SK-N-SH treated with all-trans-retinoic acid at 6 μM for 48 hours (cell line): Measurements from ENCODE around the gene SCGB3A1.

Source experiments
- ATAC-seq: fragments of 200-7000 bp; cut with Tn5 transposase; 3 replicates; pipeline ENCODE4 v1.9.1; 2020; ENCODE audit warnings: mild to moderate bottlenecking, moderate library complexity
- ARNTL ChIP-seq: fragments of 450-650 bp; formaldehyde crosslinking; IDR thresholded peaks from 2 replicates; pipeline ENCODE4 v1.5.0; 2020; ENCODE audit warnings: low read depth, mild to moderate bottlenecking, moderate library complexity, borderline replicate concordance
- CSDC2 ChIP-seq: fragments of 250-450 bp; sonication (Bioruptor Pico); IDR thresholded peaks from 2 replicates; pipeline ENCODE4 v1.5.0; 2020; ENCODE audit warnings: mild to moderate bottlenecking, moderate library complexity
- ESRRG ChIP-seq: fragments of 250-450 bp; sonication (Bioruptor Pico); IDR thresholded peaks from 2 replicates; pipeline ENCODE4 v1.6.1; 2021; ENCODE audit warnings: mild to moderate bottlenecking
- GLIS3 ChIP-seq: fragments of 250-450 bp; sonication (Bioruptor Pico); IDR thresholded peaks from 2 replicates; pipeline ENCODE4 v1.5.0; 2020; ENCODE audit warnings: mild to moderate bottlenecking, moderate library complexity
- ISL1 ChIP-seq: fragments of 250-450 bp; sonication (Bioruptor Pico); IDR thresholded peaks from 2 replicates; pipeline ENCODE4 v2.1.2; 2022; ENCODE audit warnings: mild to moderate bottlenecking, moderate library complexity
- OSR1 ChIP-seq: fragments of 250-450 bp; sonication (Bioruptor Pico); IDR thresholded peaks from 2 replicates; pipeline ENCODE4 v1.8.0; 2022; ENCODE audit warnings: moderate library complexity, mild to moderate bottlenecking, inconsistent platforms
- PPARA ChIP-seq: fragments of 250-450 bp; sonication (Bioruptor Pico); IDR thresholded peaks from 2 replicates; pipeline ENCODE4 v1.5.0; 2020; ENCODE audit warnings: mild to moderate bottlenecking, borderline replicate concordance
- RARB ChIP-seq: fragments of 250-450 bp; sonication (Bioruptor Pico); IDR thresholded peaks from 2 replicates; pipeline ENCODE4 v1.8.0; 2021; ENCODE audit warnings: mild to moderate bottlenecking, moderate library complexity
- SNAI2 ChIP-seq: fragments of 250-450 bp; sonication (Bioruptor Pico); IDR thresholded peaks from 2 replicates; pipeline ENCODE4 v1.5.0; 2020; ENCODE audit warnings: mild to moderate bottlenecking, moderate library complexity
- TCF4 ChIP-seq: fragments of 250-450 bp; sonication (Bioruptor Pico); IDR thresholded peaks from 2 replicates; pipeline ENCODE4 v1.8.0; 2021; ENCODE audit warnings: mild to moderate bottlenecking, moderate library complexity, borderline replicate concordance
- TOX ChIP-seq: fragments of 250-450 bp; sonication (Bioruptor Pico); IDR thresholded peaks from 2 replicates; pipeline ENCODE4 v1.8.0; 2021; ENCODE audit warnings: mild to moderate bottlenecking, moderate library complexity, borderline replicate concordance
- ZC3H10 ChIP-seq: fragments of 250-450 bp; sonication (Bioruptor Pico); IDR thresholded peaks from 2 replicates; pipeline ENCODE4 v1.5.1; 2021; ENCODE audit warnings: mild to moderate bottlenecking, moderate library complexity
- ZFP3 ChIP-seq: fragments of 250-450 bp; sonication (Bioruptor Pico); IDR thresholded peaks from 2 replicates; pipeline ENCODE4 v1.5.0; 2020; ENCODE audit warnings: mild to moderate bottlenecking, moderate library complexity
- ZFP30 ChIP-seq: fragments of 450-650 bp; formaldehyde crosslinking; IDR thresholded peaks from 2 replicates; pipeline ENCODE4 v1.5.0; 2022; ENCODE audit warnings: mild to moderate bottlenecking, moderate library complexity
- ZNF565 ChIP-seq: fragments of 450-650 bp; formaldehyde crosslinking; conservative IDR thresholded peaks from 2 replicates; pipeline ENCODE4 v1.5.0; 2020; ENCODE audit warnings: low read depth, mild to moderate bottlenecking, moderate library complexity
- ZNF70 ChIP-seq: fragments of 450-650 bp; formaldehyde crosslinking; IDR thresholded peaks from 2 replicates; pipeline ENCODE4 v1.5.0; 2020; ENCODE audit warnings: mild to moderate bottlenecking, moderate library complexity
- ZNF8 ChIP-seq: fragments of 450-650 bp; formaldehyde crosslinking; IDR thresholded peaks from 2 replicates; pipeline ENCODE4 v1.5.0; 2020; ENCODE audit warnings: mild to moderate bottlenecking, moderate library complexity
- TF ChIP-seq, protein P1 (sequence below): fragments of 250-450 bp; sonication (Bioruptor Pico); IDR thresholded peaks from 2 replicates; pipeline ENCODE4 v1.5.1; 2020; ENCODE audit warnings: low read depth, mild to moderate bottlenecking, moderate library complexity
- TF ChIP-seq, protein P2 (sequence below): fragments of 250-450 bp; sonication (Bioruptor Pico); IDR thresholded peaks from 2 replicates; pipeline ENCODE4 v1.8.0; 2021; ENCODE audit warnings: low read depth, mild to moderate bottlenecking, moderate library complexity, borderline replicate concordance
- TF ChIP-seq, protein P3 (sequence below): fragments of 250-450 bp; sonication (Bioruptor Pico); IDR thresholded peaks from 2 replicates; pipeline ENCODE4 v1.5.1; 2021; ENCODE audit warnings: mild to moderate bottlenecking, moderate library complexity
- TF ChIP-seq, protein P4 (sequence below): fragments of 250-450 bp; sonication (Bioruptor Pico); IDR thresholded peaks from 2 replicates; pipeline ENCODE4 v1.5.0; 2020; ENCODE audit warnings: mild to moderate bottlenecking, moderate library complexity
- TF ChIP-seq, protein P5 (sequence below): fragments of 250-450 bp; sonication (Bioruptor Pico); IDR thresholded peaks from 2 replicates; pipeline ENCODE4 v1.8.0; 2020; ENCODE audit warnings: mild to moderate bottlenecking, moderate library complexity, borderline replicate concordance

SCGB3A1 gene

DNA sequence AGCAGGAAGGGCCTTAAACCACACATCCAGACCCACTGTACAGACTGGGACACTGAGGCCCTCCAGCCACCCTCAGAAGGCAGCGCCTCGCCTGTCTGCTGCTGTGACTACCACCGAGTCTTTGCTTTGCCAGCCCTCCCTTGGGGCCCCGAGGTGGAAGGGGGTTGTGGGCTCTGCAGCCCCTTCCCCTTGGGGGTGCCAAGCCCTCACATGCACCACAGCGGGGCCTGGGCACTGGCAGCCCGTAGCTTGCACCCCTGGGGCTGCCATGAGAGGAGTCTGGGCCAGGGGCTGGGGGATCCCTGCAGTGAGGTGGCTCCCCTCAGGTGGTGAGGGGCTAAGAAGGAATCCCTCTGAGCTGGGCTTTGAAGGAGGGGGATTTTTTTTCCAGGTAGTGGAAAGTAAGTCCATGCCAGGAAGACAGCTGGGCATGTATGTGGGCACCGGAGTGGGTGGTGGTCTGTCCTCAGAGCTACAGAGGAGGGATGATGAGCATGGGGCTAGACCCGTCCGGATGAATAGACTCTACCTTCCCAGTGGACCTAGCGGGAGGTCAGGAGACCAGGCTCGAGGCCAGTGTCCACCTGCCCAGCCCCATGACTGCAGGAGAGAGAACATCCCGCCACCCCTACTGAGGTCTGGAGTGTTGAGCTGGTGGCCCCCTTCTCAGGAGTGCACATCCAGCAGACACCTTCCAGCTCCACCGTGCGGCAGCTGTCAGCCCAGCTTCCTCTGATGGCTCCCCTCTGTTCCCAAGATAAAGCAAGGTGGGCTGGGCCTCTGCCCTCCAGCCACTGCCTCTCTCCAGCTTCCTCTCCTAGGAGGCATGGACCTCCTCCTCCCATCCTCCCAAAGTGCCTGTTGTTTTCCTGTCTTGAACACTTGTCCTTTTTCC, 42.2 kb upstream of the SCGB3A1 start:
- TF ChIP-seq, protein P1, sequence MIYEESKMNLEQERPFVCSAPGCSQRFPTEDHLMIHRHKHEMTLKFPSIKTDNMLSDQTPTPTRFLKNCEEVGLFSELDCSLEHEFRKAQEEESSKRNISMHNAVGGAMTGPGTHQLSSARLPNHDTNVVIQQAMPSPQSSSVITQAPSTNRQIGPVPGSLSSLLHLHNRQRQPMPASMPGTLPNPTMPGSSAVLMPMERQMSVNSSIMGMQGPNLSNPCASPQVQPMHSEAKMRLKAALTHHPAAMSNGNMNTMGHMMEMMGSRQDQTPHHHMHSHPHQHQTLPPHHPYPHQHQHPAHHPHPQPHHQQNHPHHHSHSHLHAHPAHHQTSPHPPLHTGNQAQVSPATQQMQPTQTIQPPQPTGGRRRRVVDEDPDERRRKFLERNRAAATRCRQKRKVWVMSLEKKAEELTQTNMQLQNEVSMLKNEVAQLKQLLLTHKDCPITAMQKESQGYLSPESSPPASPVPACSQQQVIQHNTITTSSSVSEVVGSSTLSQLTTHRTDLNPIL (CRISPR knock-in tag): no peak
- TF ChIP-seq GLIS3 (CRISPR knock-in tag): no peak
- TF ChIP-seq, protein P2, sequence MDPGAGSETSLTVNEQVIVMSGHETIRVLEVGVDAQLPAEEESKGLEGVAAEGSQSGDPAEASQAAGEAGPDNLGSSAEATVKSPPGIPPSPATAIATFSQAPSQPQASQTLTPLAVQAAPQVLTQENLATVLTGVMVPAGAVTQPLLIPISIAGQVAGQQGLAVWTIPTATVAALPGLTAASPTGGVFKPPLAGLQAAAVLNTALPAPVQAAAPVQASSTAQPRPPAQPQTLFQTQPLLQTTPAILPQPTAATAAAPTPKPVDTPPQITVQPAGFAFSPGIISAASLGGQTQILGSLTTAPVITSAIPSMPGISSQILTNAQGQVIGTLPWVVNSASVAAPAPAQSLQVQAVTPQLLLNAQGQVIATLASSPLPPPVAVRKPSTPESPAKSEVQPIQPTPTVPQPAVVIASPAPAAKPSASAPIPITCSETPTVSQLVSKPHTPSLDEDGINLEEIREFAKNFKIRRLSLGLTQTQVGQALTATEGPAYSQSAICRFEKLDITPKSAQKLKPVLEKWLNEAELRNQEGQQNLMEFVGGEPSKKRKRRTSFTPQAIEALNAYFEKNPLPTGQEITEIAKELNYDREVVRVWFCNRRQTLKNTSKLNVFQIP: no peak
- no peak for TF ChIP-seq ZFP30 (CRISPR knock-in tag)
- no peak for ATAC-seq

DNA sequence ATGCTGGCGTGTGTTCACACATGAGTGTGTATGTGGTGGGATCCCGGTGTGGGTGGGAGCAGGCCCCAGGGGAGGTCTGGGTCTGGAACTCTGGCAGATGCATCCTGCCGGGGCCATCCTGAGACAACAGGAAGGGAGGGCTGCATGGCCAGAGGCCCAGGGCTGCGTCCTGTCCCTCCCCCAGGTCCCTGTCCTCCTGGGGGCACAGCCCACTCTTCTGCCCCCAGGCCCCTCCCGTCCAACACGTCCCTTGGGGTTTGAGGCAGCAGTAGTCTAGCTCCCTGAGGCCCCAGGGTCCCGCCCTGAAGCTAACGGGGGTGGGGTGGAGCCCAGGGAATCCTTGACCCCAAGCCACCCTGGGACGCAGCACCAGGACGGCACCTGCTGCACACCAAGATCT, 41.5 kb upstream of the SCGB3A1 start:
- no peak for TF ChIP-seq CSDC2 (CRISPR knock-in tag)
- no peak for TF ChIP-seq ZNF8
- no peak for TF ChIP-seq ESRRG (CRISPR knock-in tag)
- no peak for TF ChIP-seq PPARA (CRISPR knock-in tag)
- TF ChIP-seq ZC3H10: no peak
- TF ChIP-seq ZNF565 (CRISPR knock-in tag): no peak
- no peak for TF ChIP-seq ZFP3 (CRISPR knock-in tag)
- no peak for TF ChIP-seq RARB (CRISPR knock-in tag)
- TF ChIP-seq, protein P3, sequence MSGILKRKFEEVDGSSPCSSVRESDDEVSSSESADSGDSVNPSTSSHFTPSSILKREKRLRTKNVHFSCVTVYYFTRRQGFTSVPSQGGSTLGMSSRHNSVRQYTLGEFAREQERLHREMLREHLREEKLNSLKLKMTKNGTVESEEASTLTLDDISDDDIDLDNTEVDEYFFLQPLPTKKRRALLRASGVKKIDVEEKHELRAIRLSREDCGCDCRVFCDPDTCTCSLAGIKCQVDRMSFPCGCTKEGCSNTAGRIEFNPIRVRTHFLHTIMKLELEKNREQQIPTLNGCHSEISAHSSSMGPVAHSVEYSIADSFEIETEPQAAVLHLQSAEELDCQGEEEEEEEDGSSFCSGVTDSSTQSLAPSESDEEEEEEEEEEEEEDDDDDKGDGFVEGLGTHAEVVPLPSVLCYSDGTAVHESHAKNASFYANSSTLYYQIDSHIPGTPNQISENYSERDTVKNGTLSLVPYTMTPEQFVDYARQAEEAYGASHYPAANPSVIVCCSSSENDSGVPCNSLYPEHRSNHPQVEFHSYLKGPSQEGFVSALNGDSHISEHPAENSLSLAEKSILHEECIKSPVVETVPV: no peak
- TF ChIP-seq TOX (CRISPR knock-in tag): no peak
- no peak for TF ChIP-seq GLIS3 (CRISPR knock-in tag)
- TF ChIP-seq ZFP30 (CRISPR knock-in tag): no peak
- no peak for TF ChIP-seq OSR1
- ATAC-seq: no peak

DNA sequence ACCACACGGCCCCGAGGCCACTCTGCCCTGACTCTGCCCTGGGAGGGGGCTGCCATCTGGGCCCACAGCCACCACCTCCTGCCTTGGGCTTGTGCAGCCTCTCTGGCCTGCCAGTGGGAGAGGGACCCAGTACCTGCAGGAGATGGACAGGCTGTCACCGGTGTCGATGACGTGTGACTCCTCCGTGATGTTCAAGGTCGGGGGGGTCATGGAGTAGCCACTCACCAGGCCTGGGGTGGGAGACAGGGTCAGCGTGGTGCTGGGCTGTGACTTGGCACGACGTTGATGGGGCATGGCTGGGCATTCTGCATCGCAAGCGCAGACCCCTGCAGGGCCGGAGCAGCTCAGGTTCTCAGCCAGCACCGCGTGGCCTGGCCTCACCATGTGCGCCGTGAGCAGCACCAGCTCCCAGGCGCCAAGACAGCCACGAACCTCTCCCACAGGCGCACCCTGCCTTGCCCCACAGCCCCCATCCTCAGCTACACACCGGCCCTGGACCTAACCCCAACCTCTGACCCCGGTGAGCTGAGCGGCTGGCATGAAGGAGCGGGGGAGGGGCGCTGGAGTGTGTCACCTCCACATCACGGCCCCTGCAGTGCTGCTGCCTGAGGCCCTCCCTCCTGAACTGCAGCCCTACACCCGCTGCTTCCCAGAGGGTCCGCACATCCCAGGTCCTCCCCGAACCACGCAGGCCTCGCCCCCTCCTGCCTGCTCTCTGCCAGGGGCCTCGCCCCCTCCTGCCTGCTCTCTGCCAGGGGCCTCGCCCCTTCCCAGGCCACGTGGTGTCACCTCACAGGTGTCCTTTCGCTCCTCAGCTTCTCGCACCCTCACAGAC, 40.5 kb upstream of the SCGB3A1 start:
- ATAC-seq: no peak
- TF ChIP-seq CSDC2 (CRISPR knock-in tag) (no peak), TCF4 (CRISPR knock-in tag) (no peak), SNAI2 (no peak), ZNF70 (CRISPR knock-in tag) (no peak), ZNF8 (no peak), GLIS3 (CRISPR knock-in tag) (no peak), ISL1 (CRISPR knock-in tag) (no peak), PPARA (CRISPR knock-in tag) (no peak), ZNF565 (CRISPR knock-in tag) (no peak), ARNTL (CRISPR knock-in tag) (no peak), OSR1 (no peak), ZFP3 (CRISPR knock-in tag) (no peak), RARB (CRISPR knock-in tag) (no peak)
- TF ChIP-seq, protein P3: no peak
- TF ChIP-seq, protein P1 (CRISPR knock-in tag): no peak
- TF ChIP-seq, protein P4, sequence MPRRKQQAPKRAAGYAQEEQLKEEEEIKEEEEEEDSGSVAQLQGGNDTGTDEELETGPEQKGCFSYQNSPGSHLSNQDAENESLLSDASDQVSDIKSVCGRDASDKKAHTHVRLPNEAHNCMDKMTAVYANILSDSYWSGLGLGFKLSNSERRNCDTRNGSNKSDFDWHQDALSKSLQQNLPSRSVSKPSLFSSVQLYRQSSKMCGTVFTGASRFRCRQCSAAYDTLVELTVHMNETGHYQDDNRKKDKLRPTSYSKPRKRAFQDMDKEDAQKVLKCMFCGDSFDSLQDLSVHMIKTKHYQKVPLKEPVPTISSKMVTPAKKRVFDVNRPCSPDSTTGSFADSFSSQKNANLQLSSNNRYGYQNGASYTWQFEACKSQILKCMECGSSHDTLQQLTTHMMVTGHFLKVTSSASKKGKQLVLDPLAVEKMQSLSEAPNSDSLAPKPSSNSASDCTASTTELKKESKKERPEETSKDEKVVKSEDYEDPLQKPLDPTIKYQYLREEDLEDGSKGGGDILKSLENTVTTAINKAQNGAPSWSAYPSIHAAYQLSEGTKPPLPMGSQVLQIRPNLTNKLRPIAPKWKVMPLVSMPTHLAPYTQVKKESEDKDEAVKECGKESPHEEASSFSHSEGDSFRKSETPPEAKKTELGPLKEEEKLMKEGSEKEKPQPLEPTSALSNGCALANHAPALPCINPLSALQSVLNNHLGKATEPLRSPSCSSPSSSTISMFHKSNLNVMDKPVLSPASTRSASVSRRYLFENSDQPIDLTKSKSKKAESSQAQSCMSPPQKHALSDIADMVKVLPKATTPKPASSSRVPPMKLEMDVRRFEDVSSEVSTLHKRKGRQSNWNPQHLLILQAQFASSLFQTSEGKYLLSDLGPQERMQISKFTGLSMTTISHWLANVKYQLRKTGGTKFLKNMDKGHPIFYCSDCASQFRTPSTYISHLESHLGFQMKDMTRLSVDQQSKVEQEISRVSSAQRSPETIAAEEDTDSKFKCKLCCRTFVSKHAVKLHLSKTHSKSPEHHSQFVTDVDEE: no peak
- TF ChIP-seq, protein P5, sequence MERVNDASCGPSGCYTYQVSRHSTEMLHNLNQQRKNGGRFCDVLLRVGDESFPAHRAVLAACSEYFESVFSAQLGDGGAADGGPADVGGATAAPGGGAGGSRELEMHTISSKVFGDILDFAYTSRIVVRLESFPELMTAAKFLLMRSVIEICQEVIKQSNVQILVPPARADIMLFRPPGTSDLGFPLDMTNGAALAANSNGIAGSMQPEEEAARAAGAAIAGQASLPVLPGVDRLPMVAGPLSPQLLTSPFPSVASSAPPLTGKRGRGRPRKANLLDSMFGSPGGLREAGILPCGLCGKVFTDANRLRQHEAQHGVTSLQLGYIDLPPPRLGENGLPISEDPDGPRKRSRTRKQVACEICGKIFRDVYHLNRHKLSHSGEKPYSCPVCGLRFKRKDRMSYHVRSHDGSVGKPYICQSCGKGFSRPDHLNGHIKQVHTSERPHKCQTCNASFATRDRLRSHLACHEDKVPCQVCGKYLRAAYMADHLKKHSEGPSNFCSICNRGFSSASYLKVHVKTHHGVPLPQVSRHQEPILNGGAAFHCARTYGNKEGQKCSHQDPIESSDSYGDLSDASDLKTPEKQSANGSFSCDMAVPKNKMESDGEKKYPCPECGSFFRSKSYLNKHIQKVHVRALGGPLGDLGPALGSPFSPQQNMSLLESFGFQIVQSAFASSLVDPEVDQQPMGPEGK: no peak
